LHCN-M2 (cell line): ENCODE data around the gene CHRM4. TPM values are rescaled to one million over a fixed set of nuclear protein-coding genes. Genes with fewer than 3 reads are reported as not detected.

Experiments
- DNase-seq: peaks from one replicate; pipeline ENCODE4 v3.0.0-alpha.2; 2012; ENCODE audit warnings: low read depth
- total RNA-seq: library from RNA; depleted of rRNA; stranded (reverse); fragments of >200 nt; gene quantifications from 2 replicates; pipeline ENCODE4 v1.2.3, GENCODE V29; 2014

The CHRM4 gene
- total RNA-seq, 1 experiment from 2014 or later, result 0.29 TPM

DNA sequence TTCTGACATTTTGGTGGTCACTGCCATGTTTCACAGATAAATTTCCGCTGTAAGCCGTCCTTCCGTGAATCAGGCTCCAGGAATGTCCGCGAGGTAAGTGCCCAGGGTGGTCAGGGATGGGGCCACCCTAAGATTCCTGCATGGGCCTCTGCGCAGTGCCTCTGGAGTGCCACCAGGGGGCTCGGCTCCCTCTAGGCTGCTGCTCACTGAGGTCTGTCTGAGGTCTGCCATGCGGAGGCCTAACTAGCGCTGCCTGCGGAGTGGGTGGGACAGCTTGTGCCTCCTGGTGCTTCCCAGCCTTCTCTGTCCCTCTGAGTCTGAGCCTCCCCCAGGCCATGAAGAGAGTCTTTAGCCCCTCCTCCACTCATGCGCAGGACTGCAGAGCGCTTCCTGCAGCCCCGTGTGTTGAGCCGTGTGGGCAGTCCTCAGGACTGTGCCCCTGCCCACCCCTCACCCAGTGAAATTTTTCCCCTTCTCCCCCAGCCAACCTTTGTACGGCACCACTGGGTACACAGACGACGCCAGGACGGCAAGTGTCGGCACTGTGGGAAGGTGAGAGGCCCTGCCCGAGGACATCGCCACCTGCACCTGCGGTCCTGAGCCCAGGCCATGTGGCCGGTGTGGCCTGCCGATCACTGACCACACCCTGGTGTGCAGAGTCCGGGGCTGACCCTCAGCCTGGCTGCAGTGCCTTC, 22.0 kb downstream of the CHRM4 start:
- peak; percentile 68 for DNase-seq

DNA sequence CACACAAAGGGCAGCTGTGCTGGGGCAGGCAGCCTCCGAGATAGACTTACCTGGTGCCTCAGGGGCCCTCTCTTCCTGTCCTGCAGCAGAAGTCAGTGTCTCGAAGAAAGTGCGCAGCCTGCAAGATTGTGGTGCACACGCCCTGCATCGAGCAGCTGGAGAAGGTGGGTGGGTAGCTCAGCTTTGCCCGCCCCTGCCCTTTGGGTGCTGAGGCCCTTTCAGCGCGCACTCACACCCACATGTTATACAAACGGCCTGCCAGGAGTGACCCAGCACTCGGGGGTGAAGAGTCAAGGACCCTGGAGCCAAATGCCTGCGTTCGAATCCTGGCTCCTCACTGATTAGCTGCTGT, 23.7 kb downstream of the CHRM4 start:
- no peak for DNase-seq

DNA sequence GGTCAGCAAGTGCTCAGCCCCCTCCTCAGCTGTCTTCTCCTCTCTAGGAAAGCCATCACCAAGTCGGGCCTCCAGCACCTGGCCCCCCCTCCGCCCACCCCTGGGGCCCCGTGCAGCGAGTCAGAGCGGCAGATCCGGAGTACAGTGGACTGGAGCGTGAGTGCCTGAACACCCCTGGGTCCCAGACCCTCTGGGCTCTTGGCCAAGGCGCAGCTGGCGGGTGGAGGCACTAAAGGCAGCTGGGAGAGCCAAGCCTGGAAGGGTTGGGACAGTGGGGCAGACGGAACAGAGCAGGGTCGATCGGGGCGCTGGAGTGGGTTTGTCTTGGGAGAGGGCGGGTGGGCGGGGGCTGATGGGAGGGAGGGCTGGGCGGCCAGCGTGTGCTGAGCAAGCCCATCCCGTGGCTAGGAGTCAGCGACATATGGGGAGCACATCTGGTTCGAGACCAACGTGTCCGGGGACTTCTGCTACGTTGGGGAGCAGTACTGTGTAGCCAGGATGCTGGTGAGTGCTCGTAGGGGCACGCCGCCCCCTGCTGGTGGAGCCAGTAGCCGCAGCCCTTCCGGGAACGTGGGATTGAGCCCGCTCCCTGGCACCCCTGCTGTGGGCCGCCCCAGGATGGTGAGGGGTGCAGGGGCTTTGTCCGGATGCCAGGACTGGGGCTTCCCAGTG, 24.2 kb downstream of the CHRM4 start:
- DNase-seq, result peak; percentile 62

DNA sequence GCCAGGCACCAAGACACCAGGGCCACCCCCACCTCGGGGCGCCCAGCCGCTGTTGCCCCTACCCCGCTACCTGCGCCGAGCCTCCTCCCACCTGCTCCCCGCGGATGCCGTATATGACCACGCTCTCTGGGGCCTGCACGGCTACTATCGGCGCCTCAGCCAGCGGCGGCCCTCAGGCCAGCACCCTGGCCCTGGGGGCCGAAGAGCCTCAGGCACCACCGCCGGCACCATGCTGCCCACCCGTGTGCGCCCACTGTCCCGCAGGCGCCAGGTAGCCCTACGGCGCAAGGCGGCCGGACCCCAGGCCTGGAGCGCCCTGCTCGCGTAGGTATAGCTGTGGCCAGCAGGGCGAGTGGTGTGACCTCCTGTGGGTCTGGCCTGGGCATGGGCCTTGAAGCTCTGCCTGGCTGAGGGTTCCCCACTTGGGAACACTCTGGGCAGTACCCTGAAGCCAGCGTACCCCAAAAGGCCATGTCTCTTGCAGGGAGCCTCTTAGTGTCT, 24.9 kb downstream of the CHRM4 start:
- no peak for DNase-seq

DNA sequence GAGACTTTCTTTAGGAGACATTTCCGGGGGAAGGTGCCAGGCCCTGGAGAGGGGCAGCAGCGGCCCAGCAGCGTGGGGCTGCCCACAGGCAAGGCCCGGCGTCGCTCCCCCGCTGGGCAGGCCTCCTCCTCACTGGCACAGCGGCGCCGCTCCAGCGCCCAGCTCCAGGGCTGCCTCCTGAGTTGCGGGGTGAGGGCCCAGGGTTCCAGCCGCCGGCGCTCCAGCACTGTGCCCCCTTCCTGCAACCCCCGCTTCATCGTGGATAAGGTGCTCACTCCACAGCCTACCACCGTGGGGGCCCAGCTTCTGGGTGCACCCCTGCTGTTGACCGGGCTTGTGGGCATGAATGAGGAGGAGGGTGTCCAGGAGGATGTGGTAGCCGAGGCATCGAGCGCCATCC, 25.3 kb downstream of the CHRM4 start:
- DNase-seq, result no peak

DNA sequence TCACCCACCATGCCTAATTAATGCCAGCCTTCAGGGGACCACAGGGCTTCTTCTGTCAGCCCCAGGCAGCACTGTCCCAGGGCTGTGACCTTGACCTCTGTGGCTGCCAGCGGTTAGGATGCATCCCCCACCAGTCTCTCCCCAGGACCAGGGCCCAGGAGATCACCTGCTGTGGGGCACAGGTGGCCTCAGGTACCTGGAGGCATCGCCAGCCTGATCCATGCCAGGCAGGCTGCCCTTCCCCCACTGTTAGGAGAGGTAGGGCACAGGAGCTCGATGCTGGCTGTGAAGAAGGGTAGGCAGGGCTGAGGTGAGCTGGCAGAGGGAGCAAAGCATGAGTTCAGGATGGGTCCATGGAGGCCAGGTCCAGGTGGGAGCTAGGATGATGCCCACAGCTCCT, 26.8 kb downstream of the CHRM4 start:
- DNase-seq, result no peak

DNA sequence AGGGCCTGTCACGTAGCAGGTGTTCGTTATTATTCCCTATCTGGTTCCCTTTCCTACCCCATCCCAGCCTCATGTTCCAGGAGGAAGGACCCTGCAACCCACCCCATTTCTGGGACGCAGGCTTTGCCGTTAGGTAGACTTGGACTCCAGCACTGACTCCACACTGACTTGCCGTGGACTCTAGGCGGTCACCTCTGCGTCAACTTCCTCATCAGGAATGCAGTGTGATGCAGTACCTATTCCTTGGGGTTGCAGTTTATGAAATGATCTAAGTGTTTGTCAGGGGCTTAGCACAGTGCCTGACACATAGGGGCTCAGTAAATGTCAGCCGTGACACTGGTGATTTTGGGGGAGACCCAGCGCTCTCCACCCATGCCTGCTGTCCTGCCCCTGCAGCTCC, 27.5 kb downstream of the CHRM4 start:
- no peak for DNase-seq

DNA sequence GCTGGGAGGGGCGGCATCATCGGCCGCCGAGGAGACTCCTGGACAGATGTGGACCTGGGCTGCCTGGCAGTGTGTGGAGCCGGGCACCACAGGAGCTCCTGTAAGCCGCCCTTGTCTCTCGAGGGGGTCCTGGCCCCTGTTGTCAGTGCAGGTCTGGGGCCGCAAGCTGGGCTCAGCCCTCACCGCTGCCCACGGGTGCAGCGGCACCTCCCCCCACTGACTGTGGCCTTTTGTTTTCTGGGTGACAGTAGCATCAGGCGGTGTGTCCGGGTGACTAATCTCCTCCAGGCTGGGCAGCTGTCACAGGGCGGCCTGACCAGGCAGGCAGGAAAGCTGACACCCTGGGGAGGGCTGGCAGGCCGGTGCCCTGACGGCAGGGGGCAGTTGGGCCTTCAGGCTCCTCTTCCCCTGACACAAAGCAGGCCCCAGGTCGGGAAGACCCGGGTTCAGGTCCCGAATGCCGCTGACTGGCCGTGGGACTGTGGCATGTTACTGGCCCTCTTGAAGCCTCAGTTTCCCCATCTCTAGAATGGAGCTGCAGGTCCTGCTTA, 28.0 kb downstream of the CHRM4 start:
- peak; percentile 95 for DNase-seq

DNA sequence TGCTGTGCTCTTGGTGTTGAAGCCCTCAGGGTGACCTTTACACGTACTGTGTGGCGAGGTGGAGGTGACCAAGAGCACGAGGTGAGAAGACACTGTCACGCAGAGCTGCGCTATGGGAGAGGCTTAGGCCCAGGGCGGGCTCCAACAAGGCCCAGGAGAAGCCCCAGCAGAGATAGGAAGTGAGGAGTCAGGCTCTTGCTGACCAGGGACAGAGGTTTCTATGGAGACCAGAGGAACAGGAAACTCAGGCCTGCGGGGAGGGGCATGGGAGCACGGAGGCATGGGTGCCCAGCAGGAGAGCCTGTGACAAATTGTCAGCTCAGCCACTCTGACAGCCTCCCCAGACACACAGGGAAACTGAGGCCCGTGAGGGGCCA, 28.6 kb downstream of the CHRM4 start:
- peak; percentile 90 for DNase-seq

DNA sequence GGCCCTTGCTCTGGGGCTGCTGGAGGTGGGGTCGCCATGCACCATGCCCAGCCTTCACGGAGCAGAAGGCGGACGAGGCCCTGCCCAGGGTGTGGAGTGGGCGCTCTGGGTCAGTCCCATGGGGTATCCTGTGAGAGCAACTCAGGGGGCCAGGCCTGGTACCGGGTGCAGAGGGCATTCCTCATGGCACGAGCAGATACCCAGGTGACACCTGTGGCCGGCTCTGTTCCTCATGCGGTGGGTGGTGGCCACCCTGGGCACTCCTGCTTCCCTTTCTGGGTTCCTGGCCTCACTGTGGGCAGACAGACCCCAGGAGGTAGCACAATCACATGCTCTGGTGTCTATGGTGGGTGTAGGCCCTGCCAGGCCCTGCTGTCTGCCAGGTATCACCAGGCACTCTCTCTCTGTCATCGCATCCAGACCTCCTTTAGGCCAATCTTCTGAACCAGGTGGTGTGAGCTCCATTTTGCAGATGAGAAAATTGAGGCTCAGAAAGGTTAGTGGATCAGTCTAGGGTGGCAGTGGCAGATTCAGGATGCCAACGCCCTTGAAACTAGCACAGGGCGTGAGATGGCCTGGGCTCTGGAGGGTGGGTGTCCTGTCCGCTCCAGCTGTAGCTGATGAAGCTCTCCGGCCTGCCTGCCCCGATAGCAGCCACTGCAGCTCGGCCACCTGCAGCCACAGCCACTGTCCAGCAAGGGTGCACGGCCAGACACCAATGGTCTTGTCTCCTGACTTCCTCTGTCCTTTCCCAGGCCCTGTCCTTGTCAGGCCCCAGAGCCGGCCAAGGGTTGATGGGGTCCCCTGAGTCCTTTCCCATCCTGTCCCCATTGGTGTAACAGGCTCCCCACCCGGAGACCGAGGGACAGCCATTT, 29.2 kb downstream of the CHRM4 start:
- DNase-seq, result no peak

DNA sequence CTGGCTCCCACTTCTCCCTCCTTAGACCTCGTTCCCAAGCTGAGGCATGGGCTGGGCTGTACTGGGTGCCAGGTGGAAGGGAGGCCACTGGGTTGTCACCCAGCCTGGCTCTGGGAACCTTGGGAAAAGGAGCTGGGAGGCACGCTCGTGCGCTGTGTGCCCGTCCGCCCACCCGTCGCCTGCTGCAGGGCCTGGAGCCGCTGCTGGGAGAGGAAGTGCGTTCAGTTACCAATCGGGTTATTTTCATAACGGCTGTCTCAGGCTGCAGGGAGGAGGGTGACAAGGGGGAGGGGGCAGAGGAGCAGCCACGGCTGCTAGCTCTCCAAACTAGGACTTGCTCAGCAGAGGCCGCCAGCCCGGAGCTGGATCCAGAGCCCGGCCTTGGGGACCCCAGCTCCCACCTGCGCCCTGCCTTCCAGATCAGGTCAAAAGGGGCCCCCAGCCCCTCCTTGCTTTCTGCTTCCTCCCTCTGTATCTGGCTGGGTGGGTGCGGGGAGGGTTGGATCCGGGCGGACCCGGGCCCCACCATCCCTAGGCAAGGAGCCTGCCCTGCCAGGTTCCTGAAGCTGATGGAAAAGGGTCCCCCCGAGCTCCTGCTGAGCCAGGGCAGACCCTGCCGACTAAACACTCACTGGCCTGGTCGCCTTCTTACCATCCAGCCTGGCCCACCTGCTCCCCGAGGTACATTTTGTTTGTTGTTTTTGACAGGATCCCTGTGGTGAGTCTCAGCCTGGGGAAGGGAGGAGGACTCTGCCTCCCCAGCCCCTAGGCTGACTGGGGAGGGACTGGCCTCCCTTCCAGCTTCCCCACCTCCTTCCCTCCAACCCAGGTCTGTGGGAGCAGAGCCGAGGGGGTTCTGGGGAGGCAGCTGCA, 30.1 kb downstream of the CHRM4 start:
- DNase-seq, result peak; percentile 69

DNA sequence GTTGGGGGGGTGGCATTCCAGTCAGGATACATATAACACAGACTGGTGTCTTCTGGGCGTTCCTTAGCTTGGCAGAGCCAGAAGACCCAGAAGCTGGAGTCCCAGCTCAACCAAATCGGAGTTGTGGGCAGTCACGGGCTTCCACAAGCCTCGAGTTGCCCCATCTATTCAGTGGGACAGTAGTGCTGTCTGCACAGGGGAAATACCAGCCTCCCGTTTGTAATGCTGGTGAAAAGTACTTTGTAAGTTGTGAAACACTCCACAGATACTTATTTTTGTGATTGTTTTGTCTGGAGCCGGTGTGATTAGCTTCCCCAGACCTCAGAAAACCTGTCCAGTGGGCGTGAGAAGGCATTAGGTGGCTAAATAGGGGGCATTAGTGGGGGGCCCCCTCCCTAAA, 30.7 kb downstream of the CHRM4 start:
- no peak for DNase-seq

DNA sequence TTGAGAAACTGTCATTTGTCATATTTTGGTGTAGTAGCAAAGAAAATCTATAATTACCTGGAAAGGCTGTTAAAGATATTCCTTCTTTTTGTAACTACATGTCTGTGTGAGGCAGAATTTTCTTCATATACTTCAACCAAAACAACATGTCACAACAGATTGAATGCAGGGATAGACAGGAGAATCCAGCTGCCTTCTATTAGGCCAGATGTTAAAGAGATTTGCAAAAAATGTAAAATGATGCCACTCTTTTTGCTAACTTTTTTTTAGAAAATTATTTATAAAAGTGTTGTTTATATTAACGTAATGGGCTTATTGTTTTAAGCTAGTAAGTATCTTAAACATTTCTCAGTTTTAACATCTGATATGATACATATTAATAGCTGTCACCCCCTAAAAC, 31.6 kb downstream of the CHRM4 start:
- no peak for DNase-seq

DNA sequence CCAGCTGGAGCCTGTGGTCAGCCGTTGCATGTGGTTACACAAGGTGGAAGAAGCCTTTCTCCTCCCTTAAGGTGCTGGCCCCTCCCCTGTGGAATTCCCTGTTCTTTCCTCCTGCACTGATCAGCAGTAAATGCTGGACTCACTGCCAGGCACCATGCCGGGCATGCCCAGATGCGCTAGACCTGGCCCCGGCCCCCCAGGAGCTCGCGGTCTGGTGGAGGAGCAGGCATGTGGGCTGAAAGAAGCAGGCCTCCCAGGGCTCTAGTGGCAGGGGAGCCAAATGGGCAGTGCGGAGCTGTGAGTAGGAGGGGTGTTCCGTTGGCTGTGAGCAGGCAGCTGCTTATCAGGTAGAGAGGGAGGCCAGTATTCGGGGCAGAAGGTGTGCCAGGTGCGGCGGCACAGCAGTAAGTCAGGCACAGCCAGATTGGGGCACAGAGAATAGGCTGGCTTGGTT, 34.1 kb downstream of the CHRM4 start:
- DNase-seq, result no peak

DNA sequence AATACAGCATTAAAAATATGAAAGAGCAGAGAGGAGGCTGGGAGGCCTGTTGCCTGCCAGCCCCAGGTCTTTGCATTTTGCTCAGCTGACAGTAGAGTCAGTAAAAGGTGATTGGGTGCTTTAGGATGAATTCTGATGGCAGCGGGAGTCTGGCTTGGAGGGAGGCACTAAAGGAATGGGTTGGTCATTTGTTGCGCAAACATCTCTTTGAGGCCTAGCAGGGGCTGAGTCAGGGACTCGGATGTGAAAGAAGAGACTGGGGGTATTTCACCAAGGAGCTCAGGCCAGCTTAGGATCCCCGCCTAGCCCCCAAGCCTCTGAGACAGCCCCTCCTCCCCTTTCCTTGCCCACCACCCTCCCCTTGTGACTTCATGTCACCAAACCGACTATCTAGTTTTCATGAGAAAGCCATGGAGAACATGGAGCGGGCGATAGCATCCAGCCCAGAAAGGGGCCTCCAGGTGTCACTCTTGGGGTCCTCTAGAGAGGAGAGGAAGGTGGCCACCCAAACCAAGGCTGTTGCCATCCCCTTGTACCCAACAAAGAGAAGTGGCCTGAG, 34.6 kb downstream of the CHRM4 start:
- no peak for DNase-seq

DNA sequence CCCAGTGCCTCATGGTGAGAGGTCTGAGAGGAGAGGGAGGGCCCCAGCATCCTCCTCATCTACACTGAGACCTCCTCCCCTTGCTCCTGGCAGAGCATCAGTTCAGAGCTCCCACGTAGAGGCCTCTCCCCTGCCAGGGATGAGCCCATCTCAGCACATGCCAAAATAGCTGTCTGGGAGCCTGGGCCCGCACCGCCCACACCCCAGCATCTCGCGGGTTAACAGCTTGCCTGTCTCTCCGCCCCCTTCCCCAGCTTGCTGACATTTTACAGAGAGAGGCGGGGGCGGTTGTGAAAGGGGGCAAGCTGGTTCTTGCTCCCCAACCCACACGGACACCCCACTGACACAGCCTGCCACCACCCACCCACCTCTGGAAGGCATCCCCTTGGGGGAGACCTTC, 37.9 kb downstream of the CHRM4 start:
- DNase-seq, result no peak

DNA sequence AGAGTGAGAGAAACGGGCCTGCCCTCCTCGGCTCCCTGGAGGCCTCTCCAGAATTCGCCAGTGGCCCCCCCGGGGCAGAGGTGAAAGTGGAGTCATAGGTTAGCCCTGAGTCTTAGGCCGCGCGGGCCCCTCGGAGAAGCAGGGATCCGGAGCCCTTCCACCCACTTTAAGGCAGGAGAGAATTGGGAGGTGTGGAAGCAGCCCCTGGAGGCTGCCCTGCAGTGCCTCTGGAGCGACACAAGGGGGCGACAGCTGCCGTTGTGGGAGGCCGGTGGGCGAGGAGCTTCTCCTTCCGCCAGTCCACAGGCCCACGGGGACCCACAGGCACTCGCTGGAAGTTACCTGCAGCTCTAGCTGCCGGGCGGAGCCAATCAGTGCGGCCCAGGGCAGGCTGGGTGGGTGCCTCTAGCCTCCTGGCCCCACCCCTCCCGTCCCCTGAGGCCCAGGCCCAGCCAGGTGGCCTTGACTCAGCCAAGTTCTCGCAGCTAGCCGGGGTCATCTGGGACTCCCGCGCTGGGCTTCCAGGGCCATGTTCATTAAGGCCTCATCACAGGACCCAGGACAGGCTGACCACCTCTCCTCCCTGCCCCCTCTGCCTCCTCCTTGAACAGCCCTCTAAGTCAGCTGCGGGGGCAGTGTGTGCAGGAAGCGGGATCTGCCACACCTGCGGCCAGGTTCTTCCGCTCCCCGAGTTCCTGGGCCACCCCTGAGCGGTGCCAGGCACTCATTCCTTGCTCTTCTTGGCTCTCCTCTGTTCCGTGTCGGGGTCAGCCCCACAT, 39.3 kb downstream of the CHRM4 start:
- no peak for DNase-seq

DNA sequence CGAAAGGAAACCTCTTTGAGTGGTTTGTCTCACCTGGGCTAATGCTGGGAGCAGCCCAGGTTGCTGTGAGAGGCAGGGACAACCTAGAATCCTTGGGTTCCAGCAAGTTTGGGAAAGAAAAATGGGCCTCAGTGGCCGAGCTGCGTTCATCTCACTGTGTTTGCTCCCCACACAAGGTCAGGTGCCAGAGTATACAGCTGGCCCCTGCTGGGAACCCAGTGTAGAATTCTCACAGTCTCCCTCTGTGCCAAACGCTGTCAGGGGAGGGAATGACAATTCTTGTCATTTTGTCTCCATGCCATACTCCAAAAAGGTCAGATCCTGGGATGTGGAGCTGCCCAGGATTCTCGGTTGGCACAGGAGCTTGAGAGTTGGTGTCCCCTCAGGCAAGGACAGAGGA, 40.0 kb downstream of the CHRM4 start:
- DNase-seq, result no peak

DNA sequence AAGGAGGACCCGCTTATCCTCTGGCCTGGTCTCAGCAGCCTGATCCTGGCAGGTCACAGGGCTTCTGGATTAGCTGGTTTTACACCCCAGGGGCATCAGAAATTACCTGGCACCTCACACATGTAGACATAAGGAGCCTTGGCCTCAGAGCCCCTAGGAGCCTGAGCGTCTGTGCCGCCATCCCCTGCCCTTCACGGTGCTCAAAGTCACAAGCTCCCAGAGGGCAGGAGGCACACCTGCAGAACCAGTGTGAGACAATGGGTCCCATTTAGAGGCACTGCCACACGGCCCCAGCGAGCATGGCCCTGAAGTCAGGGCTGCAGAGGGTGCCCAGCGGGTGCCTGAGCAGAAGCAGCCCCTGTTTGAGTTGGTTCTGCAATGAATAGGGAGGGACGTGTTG, 40.4 kb downstream of the CHRM4 start:
- DNase-seq, result no peak

DNA sequence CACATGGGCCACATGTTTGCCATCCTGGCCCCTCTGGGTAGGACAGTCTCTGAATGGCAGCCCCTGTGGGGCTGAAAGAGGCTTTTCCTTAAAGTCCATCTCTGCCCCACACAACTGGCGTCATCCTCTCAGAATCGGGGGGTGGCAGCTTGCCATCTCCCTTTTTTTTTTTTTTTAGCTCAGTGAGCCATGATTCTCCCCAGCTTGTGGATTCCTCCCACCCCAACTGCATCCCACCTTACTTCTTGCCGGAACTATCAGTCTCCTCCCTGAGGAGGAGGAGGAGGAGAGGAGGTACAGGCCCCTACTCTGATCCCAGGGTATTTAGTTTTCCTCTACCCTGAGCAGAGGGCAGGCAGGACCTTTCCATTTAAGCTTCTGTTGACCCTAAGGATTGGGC, 40.9 kb downstream of the CHRM4 start:
- no peak for DNase-seq
